Panc1 (cell line): ENCODE data around the gene ZNF681. TPM values are rescaled to one million over a fixed set of nuclear protein-coding genes. Genes with fewer than 3 reads are reported as not detected.

ENCODE experiments used
- ATAC-seq: fragments of 200-7000 bp; cut with Tn5 transposase; 2 replicates; pipeline ENCODE4 v1.9.1; 2020; ENCODE audit warnings: mild to moderate bottlenecking, moderate library complexity
- BruUV-seq: library from RNA; stranded (reverse); fragments of 400-500 nt; replicated peaks from 2 replicates; lab custom pipeline; 2021; lab: Mats Ljungman, UMichigan
- CTCF ChIA-PET: fragments of 300-600 bp; sonication (Branson Sonifier 250); formaldehyde crosslinking; loops from one replicate; lab custom pipeline; 2022; ENCODE audit warnings: antibody characterized with exemption; lab: Charles Lee
- POLR2A ChIA-PET: fragments of 300-600 bp; sonication (Branson Sonifier 250); formaldehyde crosslinking; loops from one replicate; lab custom pipeline; 2022; ENCODE audit warnings: antibody characterized with exemption; lab: Charles Lee
- DNase-seq: peaks from one replicate; pipeline ENCODE4 v3.0.0-alpha.2; 2010; ENCODE audit warnings: low read depth, low spot score
- H3K27ac ChIP-seq: 2 replicates; pipeline ENCODE4 v1.5.1; 2011; ENCODE audit warnings: mild to moderate bottlenecking, low read length, inconsistent platforms
- H3K27me3 ChIP-seq: fragments of 200-500 bp; sonication (Bioruptor generic); 2 replicates; pipeline ENCODE4 v1.6.0; 2014; ENCODE audit warnings: low read length, inconsistent platforms; ENCODE audit not compliant: control insufficient read depth, insufficient read depth
- H3K36me3 ChIP-seq: fragments of 200-500 bp; sonication (Bioruptor generic); 2 replicates; pipeline ENCODE4 v1.5.1; 2014; ENCODE audit warnings: inconsistent platforms, mild to moderate bottlenecking, low read length, moderate library complexity; ENCODE audit not compliant: control insufficient read depth, insufficient read depth
- H3K4me1 ChIP-seq: 2 replicates; pipeline ENCODE4 v1.5.1; 2011; ENCODE audit warnings: inconsistent platforms, mild to moderate bottlenecking, low read length, moderate library complexity; ENCODE audit not compliant: control insufficient read depth, insufficient read depth
- H3K4me3 ChIP-seq, 2 experiments: 2 replicates each; pipeline ENCODE4 v1.5.1; 2011 to 2012; ENCODE audit warnings: low read depth in 2 of 2, low read length in 2 of 2, mild to moderate bottlenecking in 2 of 2, inconsistent platforms in 1 of 2, moderate library complexity in 1 of 2
- H3K9me3 ChIP-seq: fragments of 200-500 bp; sonication (Bioruptor generic); 2 replicates; pipeline ENCODE4 v1.5.1; 2014; ENCODE audit warnings: low read depth, mild to moderate bottlenecking, inconsistent platforms, low read length, moderate library complexity; ENCODE audit not compliant: control insufficient read depth, insufficient read depth
- CTCF ChIP-seq: fragments of 450-650 bp; IDR thresholded peaks from 2 replicates; pipeline ENCODE4 v1.5.1; 2017; ENCODE audit warnings: mild to moderate bottlenecking
- POLR2AphosphoS5 ChIP-seq: IDR thresholded peaks from 2 replicates; pipeline ENCODE4 v1.6.1; 2012; ENCODE audit warnings: mild to moderate bottlenecking, low read depth, low read length, moderate library complexity
- REST ChIP-seq, 2 experiments: IDR thresholded peaks; 2 replicates each; pipeline ENCODE4 v1.6.1; 2011 to 2012; ENCODE audit warnings: low read depth in 2 of 2, control low read depth in 1 of 2, low read length in 1 of 2, mild to moderate bottlenecking in 1 of 2, moderate library complexity in 1 of 2; ENCODE audit not compliant: insufficient read depth in 1 of 2
- SIN3A ChIP-seq: IDR thresholded peaks from 2 replicates; pipeline ENCODE4 v1.6.1; 2012; ENCODE audit warnings: low read depth, mild to moderate bottlenecking, low read length, moderate library complexity, borderline replicate concordance; ENCODE audit not compliant: insufficient read depth
- in situ Hi-C: cut with HindIII; loops from 2 replicates; pipeline ENCODE4 v1.10.0; 2016; ENCODE audit warnings: low sequenced_read_pairs, low pct_unique_long_range_greater_than_20kb
- intact Hi-C: fragments of 100-400 bp; cut with micrococcal nuclease; formaldehyde crosslinking; loops from one replicate; pipeline ENCODE4 v1.10.0; 2022; ENCODE audit not compliant: unreplicated experiment
- total RNA-seq: library from RNA; stranded (reverse); gene quantifications from one replicate; pipeline ENCODE4 v1.2.1, GENCODE V29; 2021; ENCODE audit not compliant: unreplicated experiment

ZNF681 gene
- total RNA-seq, 1 experiment from 2014 or later: 2.0 TPM

DNA sequence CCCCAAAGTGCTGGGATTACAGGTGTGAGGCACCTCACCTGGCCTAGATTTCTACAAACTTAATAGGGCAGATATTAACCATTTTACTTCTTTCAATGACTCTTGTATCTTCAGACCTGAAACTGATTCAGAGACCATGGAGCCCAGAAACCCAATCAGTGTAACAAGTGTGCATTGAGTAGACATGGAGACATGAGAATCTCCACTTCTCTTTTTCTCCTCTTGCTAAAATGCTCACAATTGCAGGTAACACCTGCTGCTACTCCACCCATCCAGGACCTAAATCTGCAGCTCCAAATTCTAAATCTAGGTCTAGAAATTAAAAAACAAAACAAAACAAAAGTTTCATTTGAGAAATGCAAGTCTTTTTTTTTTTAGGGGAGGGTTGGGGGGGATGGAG is 42.2 kb upstream of the ZNF681 start:
- ChIA-PET POLR2A (interaction anchor here (0.6 kb wide), 1 partner anchor 114 kb away, joined by 3 read pairs; the partner anchor contains the start of gene ZNF675), CTCF (no interaction called here)
- no peaks in the 10 kb centered on the region for H3K27me3 ChIP-seq
- in situ Hi-C loops (no loop called here), intact Hi-C loops (no loop called here)
- ATAC-seq (no peak), DNase-seq (no peak)
- no peaks in the 10 kb centered on the region for H3K4me1 ChIP-seq
- no TSS peak for BruUV-seq
- TF ChIP-seq CTCF: no peak
- H3K36me3 ChIP-seq: no peaks in the 10 kb centered on the region; the same call in 1 of the 2 replicates
- H3K9me3 ChIP-seq: no peaks in the 10 kb centered on the region
- H3K4me3 ChIP-seq: no peak overlapping the region
- no peak overlapping the region for H3K27ac ChIP-seq

GRCh38 chr19:23800271-23800670 is 41.6 kb upstream of the ZNF681 start:
- no peak for ATAC-seq

More at GRCh38 chr19:23800271-23800670, 41.6 kb upstream of the ZNF681 start:
- Histone ChIP-seq H3K27me3 (no peaks in the 10 kb centered on the region), H3K36me3 (no peaks in the 10 kb centered on the region; the same call in 1 of the 2 replicates), H3K4me1 (no peaks in the 10 kb centered on the region), H3K27ac (no peak overlapping the region), H3K4me3 (no peak overlapping the region), H3K9me3 (no peaks in the 10 kb centered on the region)
- CTCF ChIA-PET: no interaction called here
- in situ Hi-C loops (no loop called here), intact Hi-C loops (no loop called here)
- DNase-seq: no peak
- POLR2A ChIA-PET: no interaction called here
- no peak for TF ChIP-seq REST (IDR thresholded peaks at IDR 0.05; ENCODE audit: insufficient read depth in 1 of 2, low read depth in 2 of 2, low read length in 1 of 2)
- no peak for TF ChIP-seq SIN3A
- TF ChIP-seq POLR2AphosphoS5: no peak
- no peak for TF ChIP-seq CTCF
- no TSS peak for BruUV-seq
